GM12864 (cell line): ENCODE results near the gene TRERF1.

ENCODE experiments used
- DNase-seq: peaks from one replicate; pipeline ENCODE4 v3.0.0-alpha.2; 2011; ENCODE audit warnings: low read depth
- H3K4me3 ChIP-seq: 2 replicates; pipeline ENCODE4 v1.5.1; 2011; ENCODE audit warnings: mild to moderate bottlenecking, low read depth, low read length, control low read depth
- TF ChIP-seq, protein P1 (sequence below): IDR thresholded peaks from 2 replicates; pipeline ENCODE4 v1.5.1; 2011; ENCODE audit warnings: low read depth, mild to moderate bottlenecking, moderate library complexity, low read length, control low read depth, inconsistent platforms; ENCODE audit errors: missing control alignments

The TRERF1 gene

DNA sequence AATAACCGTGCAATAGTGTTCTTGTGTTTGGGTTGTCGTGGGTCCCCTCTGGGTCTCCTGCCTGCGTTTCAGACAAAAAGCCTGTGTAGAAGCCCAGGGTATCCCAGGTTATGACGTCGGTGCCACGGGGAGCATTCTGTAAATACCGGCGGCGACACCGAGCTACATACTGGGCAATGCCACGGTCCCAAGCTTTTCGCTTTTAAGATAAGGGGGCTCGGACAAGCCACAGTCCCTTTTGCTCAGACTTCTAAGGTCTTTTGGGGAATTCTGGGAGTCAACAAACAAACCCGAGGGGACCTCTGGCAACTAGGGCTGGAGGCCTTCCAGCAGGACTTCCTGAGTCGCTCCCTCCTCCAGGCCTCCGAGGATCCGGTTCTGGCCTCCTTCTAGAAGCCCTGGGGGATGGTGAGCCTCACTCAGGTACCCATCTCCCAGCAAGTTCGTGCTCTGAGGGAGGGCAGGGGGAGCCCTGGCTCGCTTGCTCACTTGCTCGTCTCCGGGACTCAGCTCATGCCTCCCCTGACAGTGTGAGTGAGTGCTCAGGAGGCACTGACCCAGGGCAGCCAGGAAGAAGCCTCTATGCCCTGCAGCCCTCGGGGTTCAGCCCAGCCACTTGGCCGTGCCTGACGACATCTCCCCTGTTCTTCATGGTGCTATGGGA, 171.6 kb downstream of the TRERF1 start:
- no peak for DNase-seq
- no peak overlapping the region for H3K4me3 ChIP-seq
- TF ChIP-seq, protein P1, sequence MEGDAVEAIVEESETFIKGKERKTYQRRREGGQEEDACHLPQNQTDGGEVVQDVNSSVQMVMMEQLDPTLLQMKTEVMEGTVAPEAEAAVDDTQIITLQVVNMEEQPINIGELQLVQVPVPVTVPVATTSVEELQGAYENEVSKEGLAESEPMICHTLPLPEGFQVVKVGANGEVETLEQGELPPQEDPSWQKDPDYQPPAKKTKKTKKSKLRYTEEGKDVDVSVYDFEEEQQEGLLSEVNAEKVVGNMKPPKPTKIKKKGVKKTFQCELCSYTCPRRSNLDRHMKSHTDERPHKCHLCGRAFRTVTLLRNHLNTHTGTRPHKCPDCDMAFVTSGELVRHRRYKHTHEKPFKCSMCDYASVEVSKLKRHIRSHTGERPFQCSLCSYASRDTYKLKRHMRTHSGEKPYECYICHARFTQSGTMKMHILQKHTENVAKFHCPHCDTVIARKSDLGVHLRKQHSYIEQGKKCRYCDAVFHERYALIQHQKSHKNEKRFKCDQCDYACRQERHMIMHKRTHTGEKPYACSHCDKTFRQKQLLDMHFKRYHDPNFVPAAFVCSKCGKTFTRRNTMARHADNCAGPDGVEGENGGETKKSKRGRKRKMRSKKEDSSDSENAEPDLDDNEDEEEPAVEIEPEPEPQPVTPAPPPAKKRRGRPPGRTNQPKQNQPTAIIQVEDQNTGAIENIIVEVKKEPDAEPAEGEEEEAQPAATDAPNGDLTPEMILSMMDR, result no peak

DNA sequence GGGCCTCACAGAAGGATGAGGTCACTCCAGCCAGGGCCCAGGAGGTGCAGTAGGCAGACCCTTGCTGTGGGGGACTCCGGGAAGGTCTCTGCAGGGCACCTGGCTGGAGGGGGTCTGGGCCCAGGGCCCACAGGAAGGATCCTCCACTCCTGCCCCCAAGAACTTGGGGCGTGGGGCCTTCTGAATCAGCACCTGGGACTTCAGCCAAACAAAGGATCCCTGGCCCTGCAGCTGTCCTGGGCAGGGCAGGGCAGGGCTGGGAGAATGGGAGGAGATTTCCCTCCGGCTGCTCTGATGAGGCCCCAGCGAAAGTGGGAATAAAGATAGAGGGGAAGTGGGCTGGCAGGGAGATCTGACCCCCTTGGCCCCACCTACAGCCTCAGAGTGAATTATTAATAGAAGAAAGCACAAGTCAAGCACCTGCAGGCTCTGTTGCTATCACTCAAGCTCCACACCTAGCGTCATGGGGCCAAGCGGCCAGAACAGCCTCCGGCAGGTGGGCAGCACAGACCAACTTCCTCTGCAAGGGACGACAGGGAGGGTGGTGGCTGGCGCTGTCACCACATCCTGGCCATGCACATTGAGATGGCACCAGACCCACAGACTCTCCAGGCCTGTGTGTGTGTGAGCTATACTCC, 172.5 kb downstream of the TRERF1 start:
- H3K4me3 ChIP-seq, result no peak overlapping the region
- TF ChIP-seq, protein P1, result no peak
- no peak for DNase-seq

DNA sequence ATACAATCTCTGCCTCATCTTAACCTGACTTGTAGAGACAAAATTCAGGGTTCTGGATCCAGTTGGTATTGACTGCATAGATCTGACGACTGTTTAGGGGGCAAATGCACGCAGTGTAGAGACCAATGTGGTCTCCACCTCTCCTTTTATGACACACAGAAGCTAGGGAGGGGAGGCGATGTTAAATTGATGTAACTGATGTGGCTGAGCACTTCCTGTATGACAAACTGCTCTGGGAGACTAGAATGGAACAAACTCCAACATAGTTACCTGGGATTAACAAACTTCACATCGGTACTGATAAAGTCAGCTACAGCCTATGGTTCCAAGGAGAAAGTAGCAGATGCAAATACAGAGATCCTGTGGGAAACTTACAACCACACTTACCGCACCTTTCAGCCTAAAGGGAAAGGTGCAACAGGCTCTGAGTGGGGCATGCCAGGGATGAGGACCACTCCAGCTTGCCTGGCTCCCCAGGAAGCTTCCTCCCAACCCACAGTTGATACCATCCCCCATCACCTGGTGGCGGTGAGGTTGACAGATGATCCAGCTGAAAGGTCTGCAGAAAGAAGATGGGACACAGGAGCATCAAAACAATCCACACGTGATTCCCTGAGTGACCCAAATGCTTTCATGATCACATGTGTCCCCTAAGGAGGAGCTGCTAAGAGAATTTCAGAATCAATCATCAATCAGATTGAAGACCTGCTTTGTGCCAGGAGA, 173.4 kb downstream of the TRERF1 start:
- TF ChIP-seq, protein P1, result no peak
- no peak for DNase-seq
- no peak overlapping the region for H3K4me3 ChIP-seq

DNA sequence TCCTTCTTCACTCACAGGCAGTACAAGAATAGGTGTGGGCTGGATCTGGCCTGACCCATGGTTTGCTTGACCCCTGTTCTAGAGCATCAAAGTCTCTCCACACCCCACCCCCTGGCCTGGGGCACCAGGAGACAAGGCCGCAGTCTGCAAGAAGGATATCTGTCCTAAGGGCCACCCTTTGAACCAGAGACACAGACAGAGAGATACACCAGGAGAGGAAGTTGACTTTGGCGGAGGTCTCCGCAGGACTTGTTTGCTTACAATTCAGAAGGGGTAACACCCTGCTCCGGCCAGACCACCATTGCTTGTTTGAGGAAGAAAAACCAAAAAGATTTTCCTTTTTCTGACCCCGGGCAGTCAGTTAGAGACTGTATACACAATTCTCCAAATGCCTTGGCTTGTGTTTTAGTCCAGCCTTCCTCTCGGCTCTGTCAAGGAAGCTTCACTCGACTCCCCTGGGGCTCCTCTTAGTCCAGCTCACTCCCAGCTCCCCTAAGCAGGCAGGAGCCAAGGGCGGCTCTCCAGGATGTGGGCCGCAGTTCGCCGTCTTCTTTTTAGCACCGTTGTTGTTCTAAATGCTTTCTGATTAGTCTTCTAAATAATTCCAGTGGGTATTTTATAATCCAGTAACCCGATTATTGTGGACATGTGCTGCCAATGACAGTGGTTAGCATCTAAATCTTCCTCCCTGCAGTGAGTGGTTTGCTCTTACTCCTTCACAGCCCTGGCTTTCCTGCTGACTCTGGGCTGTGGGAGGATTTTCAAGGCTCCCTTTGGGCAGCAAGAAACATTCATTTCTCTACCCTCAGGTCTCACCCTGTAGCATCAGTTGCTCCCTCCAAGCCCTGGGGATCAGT, 175.5 kb downstream of the TRERF1 start:
- no peak overlapping the region for H3K4me3 ChIP-seq
- TF ChIP-seq, protein P1, result no peak
- no peak for DNase-seq

DNA sequence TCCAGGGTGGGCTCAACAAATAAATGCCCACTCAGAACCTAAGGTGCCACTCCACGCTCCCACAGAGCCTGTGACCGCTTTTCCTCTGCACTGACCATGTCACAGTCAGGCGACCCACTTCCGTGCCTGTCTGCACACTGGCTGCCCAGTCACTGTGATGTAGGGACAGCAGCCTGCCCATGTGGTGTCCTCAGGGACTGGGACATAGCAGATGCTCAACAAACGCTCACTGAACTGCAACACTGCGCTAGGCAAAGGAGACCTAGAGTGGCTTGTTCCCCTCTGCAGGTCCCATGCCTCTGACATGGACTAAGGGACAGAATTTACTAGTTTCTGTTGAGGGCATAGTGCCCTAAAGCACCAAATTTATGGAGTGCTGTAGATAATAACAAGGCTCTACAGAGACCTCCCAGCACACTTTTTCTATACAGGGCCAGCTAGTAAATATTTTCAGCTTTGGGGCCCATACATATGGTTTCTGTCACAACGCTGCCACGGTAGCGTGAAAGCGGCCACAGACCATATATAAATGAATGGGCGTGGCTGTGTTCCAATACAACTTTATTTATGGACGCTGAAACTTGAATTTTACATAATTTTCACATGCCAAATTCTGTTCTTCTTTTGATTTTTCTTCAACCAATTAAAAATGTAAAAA, 176.2 kb downstream of the TRERF1 start:
- TF ChIP-seq, protein P1, result no peak
- H3K4me3 ChIP-seq, result no peak overlapping the region
- no peak for DNase-seq

DNA sequence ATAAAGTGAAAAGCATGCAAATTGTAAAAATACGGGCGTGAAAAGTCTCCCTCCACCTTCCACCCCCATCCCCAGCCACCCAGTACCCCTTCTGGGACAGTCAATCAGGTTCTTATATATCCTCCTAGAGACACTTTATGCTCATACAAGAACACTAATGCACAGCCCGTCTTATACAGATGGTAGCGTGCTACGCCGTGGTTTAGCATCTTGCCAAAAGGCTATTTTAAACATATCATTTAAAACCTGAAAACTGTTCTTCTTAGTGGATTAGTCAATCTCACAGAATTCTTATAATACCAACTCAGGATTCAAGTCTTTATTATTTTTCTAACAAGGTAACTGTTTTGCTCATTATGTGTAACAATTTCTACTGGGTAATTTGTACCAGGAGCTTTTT, 176.8 kb downstream of the TRERF1 start:
- H3K4me3 ChIP-seq, result no peak overlapping the region
- DNase-seq, result no peak
- TF ChIP-seq, protein P1, result no peak
